GM20000 (cell line): ENCODE results near the gene MAP3K9.

Experiments
- DNase-seq: peaks from one replicate; pipeline ENCODE4 v3.0.0; 2012; ENCODE audit warnings: low spot score
- CTCF ChIP-seq: IDR thresholded peaks from 2 replicates; pipeline ENCODE4 v1.5.1; 2012; ENCODE audit warnings: mild to moderate bottlenecking, control low read depth; ENCODE audit errors: extremely low read depth, missing control alignments

Gene MAP3K9

GRCh38 chr14:70807898-70808415 is 1.4 kb downstream of the MAP3K9 start:
- DNase-seq: peak; percentile 76
- no peak for TF ChIP-seq CTCF

- no peak for DNase-seq
- TF ChIP-seq CTCF: no peak
Measured at GRCh38 chr14:70804556-70805162, 4.7 kb downstream of the MAP3K9 start.

GRCh38 chr14:70803321-70804310 is 5.7 kb downstream of the MAP3K9 start:
- peak; percentile 81 for DNase-seq
- TF ChIP-seq CTCF: no peak

GRCh38 chr14:70802379-70802778 is 6.9 kb downstream of the MAP3K9 start:
- no peak for TF ChIP-seq CTCF
- DNase-seq: no peak

GRCh38 chr14:70801836-70802235 is 7.5 kb downstream of the MAP3K9 start:
- TF ChIP-seq CTCF: no peak
- DNase-seq: no peak

- no peak for DNase-seq
- no peak for TF ChIP-seq CTCF
Measured at GRCh38 chr14:70796551-70796950, 12.8 kb downstream of the MAP3K9 start.

GRCh38 chr14:70794294-70794693 is 15.0 kb downstream of the MAP3K9 start:
- no peak for TF ChIP-seq CTCF

More at GRCh38 chr14:70794294-70794693, 15.0 kb downstream of the MAP3K9 start:
- DNase-seq: no peak
